Gastroesophageal sphincter (tissue), 3 donors: ENCODE results near the gene FSTL1.

Source experiments
- CTCF ChIP-seq, 4 experiments: fragments of 200-600 bp in 2 of 4; fragments of 450-650 bp in 2 of 4; sonication (generic) in 1 of 4; IDR thresholded peaks; one replicate each; pipeline ENCODE4 v1.5.1; 2017 to 2019; ENCODE audit warnings: antibody characterized with exemption in 4 of 4, mild to moderate bottlenecking in 2 of 4, moderate library complexity in 2 of 4
- EP300 ChIP-seq: sonication (generic); formaldehyde crosslinking; IDR thresholded peaks from one replicate; pipeline ENCODE4 v1.6.1; 2017; ENCODE audit warnings: antibody characterized with exemption, mild to moderate bottlenecking
- POLR2A ChIP-seq, 2 donors: fragments of 450-650 bp; IDR thresholded peaks; one replicate each; pipeline ENCODE4 v1.6.1; 2017; ENCODE audit warnings: antibody characterized with exemption in 2 of 2, mild to moderate bottlenecking in 2 of 2, moderate library complexity in 1 of 2
- POLR2AphosphoS5 ChIP-seq: sonication (generic); formaldehyde crosslinking; IDR thresholded peaks from one replicate; pipeline ENCODE4 v1.6.1; 2017; ENCODE audit warnings: antibody characterized with exemption

- TF ChIP-seq CTCF (IDR thresholded peaks at IDR 0.05): peak in 1 of 4 experiments; percentile 40
- no peak for TF ChIP-seq EP300
- no peak for TF ChIP-seq POLR2A (IDR thresholded peaks at IDR 0.05)
- TF ChIP-seq POLR2AphosphoS5: no peak
Measured at GRCh38 chr3:120442975-120443517, 7.7 kb downstream of the FSTL1 start.
